ENCODE measurements around the gene GAB2.

GAB2 gene

DNA sequence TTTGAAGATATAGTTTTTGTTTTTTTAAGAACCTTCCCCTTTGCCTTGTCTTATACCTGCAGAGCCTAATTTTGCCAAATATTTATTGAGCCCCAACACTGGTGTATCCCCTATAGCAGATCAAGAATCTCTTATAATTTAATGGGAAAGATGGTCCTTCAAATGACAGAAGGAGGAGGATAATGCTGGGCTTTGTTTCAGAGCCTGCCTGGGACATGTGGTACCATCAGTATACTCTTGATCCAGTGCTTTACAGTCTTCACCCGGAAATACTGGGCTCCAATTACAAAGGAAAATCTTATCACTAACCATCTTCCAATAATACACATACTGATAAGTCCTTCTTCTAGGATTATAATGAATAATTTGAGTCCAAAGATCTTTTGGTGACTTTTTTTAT lies 84.7 kb downstream of the GAB2 start:
- Histone ChIP-seq H3K27me3 (replicated peaks in 2 of 5; ENCODE audit: control insufficient read depth in 4 of 5, insufficient read depth in 5 of 5, low read length in 4 of 5) (no peaks in the 10 kb centered on the region), H3K4me1 (ENCODE audit: control extremely low read depth in 1 of 4, control insufficient read depth in 4 of 4, insufficient read depth in 4 of 4, low read length in 3 of 4) (peaks cover 5 to 25% (median 18%) of the 10 kb centered on the region in 4 experiments), H3K4me3 (ENCODE audit: control insufficient read depth in 1 of 7, extremely low read depth in 1 of 7, insufficient read depth in 4 of 7, low read depth in 2 of 7, low read length in 6 of 7) (no peak overlapping the region), H3K27ac (ENCODE audit: insufficient read depth in 1 of 2, low read depth in 1 of 2, low read length in 2 of 2, poor library complexity in 1 of 2, severe bottlenecking in 2 of 2) (no peak overlapping the region), H3K36me3 (ENCODE audit: control insufficient read depth in 4 of 4, insufficient read depth in 4 of 4, low read length in 3 of 4) (peaks cover 0 to 2% (median 0%) of the 10 kb centered on the region in 4 experiments), H3K9me3 (ENCODE audit: control extremely low read depth in 1 of 5, control insufficient read depth in 4 of 5, insufficient read depth in 2 of 5, low read depth in 1 of 5, low read length in 4 of 5) (no peaks in the 10 kb centered on the region)
- CTCF ChIA-PET = interaction anchor here (1.2 kb wide), 1 partner anchor 233 kb away, joined by 3 read pairs; no protein-coding TSS in a partner anchor
- POLR2A ChIA-PET = no interaction called here
- DNase-seq = no peak
- no CpG with 5 or more reads among the region's 1 CpG for WGBS (ENCODE audit: insufficient coverage)

DNA sequence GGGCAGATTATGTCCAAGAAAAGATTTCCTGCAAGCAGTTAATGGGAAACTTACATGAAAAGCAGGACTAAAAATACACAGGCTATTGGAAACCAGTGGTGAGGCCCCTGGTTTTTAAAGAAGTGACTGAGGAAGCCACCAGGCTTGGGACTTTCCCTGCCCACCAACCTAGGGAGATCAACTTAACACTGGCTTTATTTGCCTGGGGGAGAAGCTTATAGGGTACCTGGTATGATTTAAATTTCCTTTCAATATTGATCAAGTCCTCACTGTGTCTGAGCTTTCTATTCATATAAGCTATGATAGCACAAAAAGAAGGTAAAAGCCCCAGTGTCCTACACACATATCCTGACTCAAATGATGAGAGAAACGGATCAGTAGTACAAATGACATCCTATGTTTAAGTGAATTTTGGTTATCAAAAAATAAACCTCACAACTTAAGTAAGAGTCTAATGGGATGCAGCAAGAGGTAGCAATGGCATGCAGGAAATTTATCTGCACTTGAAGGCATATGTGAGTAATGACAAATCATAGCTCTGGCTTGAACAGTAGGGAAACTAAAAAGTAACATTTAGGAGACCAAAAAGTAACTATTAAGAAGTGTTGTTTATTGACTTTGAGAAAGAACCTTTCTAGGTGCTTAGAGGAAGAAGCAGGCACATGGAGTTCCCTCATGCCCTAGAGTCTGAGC lies 85.3 kb downstream of the GAB2 start:
- DNase-seq = peak in 2 of 3 donors; percentile 46 to 48
- POLR2A ChIA-PET = no interaction called here
- CTCF ChIA-PET = interaction anchor here (1.2 to 1.3 kb wide), 2 partner anchors 34 to 233 kb away, joined by 3 to 4 read pairs; no protein-coding TSS in a partner anchor
- Histone ChIP-seq H3K9me3 (ENCODE audit: control extremely low read depth in 1 of 5, control insufficient read depth in 4 of 5, insufficient read depth in 2 of 5, low read depth in 1 of 5, low read length in 4 of 5) (no peaks in the 10 kb centered on the region), H3K4me1 (ENCODE audit: control extremely low read depth in 1 of 4, control insufficient read depth in 4 of 4, insufficient read depth in 4 of 4, low read length in 3 of 4) (peaks cover 5 to 19% (median 16%) of the 10 kb centered on the region in 4 experiments), H3K27me3 (replicated peaks in 2 of 5; ENCODE audit: control insufficient read depth in 4 of 5, insufficient read depth in 5 of 5, low read length in 4 of 5) (no peaks in the 10 kb centered on the region), H3K4me3 (ENCODE audit: control insufficient read depth in 1 of 7, extremely low read depth in 1 of 7, insufficient read depth in 4 of 7, low read depth in 2 of 7, low read length in 6 of 7) (peak overlapping the region in 1 of 7 experiments; percentile 14), H3K27ac (ENCODE audit: insufficient read depth in 1 of 2, low read depth in 1 of 2, low read length in 2 of 2, poor library complexity in 1 of 2, severe bottlenecking in 2 of 2) (no peak overlapping the region), H3K36me3 (ENCODE audit: control insufficient read depth in 4 of 4, insufficient read depth in 4 of 4, low read length in 3 of 4) (peaks cover 0 to 2% (median 0%) of the 10 kb centered on the region in 4 experiments)
- no CpG with 5 or more reads among the region's 1 CpG for WGBS (ENCODE audit: insufficient coverage)

DNA sequence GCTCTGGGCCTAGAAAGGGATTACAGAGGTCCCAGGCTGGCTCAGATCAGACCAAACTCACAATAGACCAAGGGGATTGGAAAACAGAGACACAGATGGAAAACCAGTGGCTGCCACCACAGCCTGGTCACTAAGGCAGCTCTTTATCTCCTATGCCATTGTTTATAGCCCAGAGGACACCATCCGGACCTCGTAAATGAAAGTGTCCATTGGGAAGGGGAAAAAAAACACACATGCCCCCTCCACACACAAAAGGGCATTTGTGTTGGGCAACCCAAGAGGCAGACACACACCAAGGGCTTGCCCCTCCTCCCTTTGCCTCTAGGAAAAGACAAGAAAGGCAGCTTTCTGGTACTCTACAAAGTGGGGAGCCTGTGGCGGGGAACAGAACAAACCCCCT lies 85.9 kb downstream of the GAB2 start:
- Histone ChIP-seq H3K4me3 (ENCODE audit: control insufficient read depth in 1 of 7, extremely low read depth in 1 of 7, insufficient read depth in 4 of 7, low read depth in 2 of 7, low read length in 6 of 7) (peak overlapping the region in 1 of 7 experiments; percentile 14), H3K27ac (ENCODE audit: insufficient read depth in 1 of 2, low read depth in 1 of 2, low read length in 2 of 2, poor library complexity in 1 of 2, severe bottlenecking in 2 of 2) (no peak overlapping the region), H3K9me3 (ENCODE audit: control extremely low read depth in 1 of 5, control insufficient read depth in 4 of 5, insufficient read depth in 2 of 5, low read depth in 1 of 5, low read length in 4 of 5) (no peaks in the 10 kb centered on the region), H3K27me3 (replicated peaks in 2 of 5; ENCODE audit: control insufficient read depth in 4 of 5, insufficient read depth in 5 of 5, low read length in 4 of 5) (no peaks in the 10 kb centered on the region), H3K36me3 (ENCODE audit: control insufficient read depth in 4 of 4, insufficient read depth in 4 of 4, low read length in 3 of 4) (peaks cover 0 to 2% (median 0%) of the 10 kb centered on the region in 4 experiments), H3K4me1 (ENCODE audit: control extremely low read depth in 1 of 4, control insufficient read depth in 4 of 4, insufficient read depth in 4 of 4, low read length in 3 of 4) (peaks cover 5 to 17% (median 13%) of the 10 kb centered on the region in 4 experiments)
- ChIA-PET POLR2A (no interaction called here), CTCF (interaction anchor here (1.2 to 1.3 kb wide), 2 partner anchors 34 to 234 kb away, joined by 3 to 4 read pairs; no protein-coding TSS in a partner anchor)
- WGBS (ENCODE audit: insufficient coverage) = no CpG with 5 or more reads among the region's 3 CpGs
- DNase-seq = no peak

DNA sequence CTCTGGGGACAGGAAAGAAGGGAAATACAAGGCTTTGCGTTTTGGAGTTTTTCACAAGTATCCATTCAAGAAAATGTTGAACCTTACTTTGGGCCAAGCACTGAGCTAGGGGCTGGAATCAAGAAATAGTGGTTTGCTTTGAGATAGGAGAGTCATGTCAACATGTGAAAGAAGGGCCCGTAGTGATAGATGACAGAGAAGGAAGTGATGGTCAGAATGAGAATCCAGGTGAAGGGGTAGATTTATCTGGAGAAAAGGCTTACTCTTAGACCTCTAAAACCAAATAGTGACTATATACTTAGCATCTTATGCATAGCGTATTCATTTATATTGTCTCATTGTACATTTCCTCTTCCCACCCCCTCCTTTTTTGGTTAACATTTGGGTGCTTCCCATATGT lies 87.3 kb downstream of the GAB2 start:
- Histone ChIP-seq H3K4me3 (ENCODE audit: control insufficient read depth in 1 of 7, extremely low read depth in 1 of 7, insufficient read depth in 4 of 7, low read depth in 2 of 7, low read length in 6 of 7) (no peak overlapping the region), H3K27me3 (replicated peaks in 2 of 5; ENCODE audit: control insufficient read depth in 4 of 5, insufficient read depth in 5 of 5, low read length in 4 of 5) (no peaks in the 10 kb centered on the region), H3K4me1 (ENCODE audit: control extremely low read depth in 1 of 4, control insufficient read depth in 4 of 4, insufficient read depth in 4 of 4, low read length in 3 of 4) (peaks cover 5 to 27% (median 17%) of the 10 kb centered on the region in 4 experiments), H3K27ac (ENCODE audit: insufficient read depth in 1 of 2, low read depth in 1 of 2, low read length in 2 of 2, poor library complexity in 1 of 2, severe bottlenecking in 2 of 2) (no peak overlapping the region), H3K36me3 (ENCODE audit: control insufficient read depth in 4 of 4, insufficient read depth in 4 of 4, low read length in 3 of 4) (peaks cover 0 to 2% (median 0%) of the 10 kb centered on the region in 4 experiments), H3K9me3 (ENCODE audit: control extremely low read depth in 1 of 5, control insufficient read depth in 4 of 5, insufficient read depth in 2 of 5, low read depth in 1 of 5, low read length in 4 of 5) (no peaks in the 10 kb centered on the region)
- CTCF ChIA-PET = no interaction called here
- WGBS (ENCODE audit: insufficient coverage) = 90% methylated on average over 2 of the region's 3 CpGs
- POLR2A ChIA-PET = no interaction called here
- no peak for DNase-seq

DNA sequence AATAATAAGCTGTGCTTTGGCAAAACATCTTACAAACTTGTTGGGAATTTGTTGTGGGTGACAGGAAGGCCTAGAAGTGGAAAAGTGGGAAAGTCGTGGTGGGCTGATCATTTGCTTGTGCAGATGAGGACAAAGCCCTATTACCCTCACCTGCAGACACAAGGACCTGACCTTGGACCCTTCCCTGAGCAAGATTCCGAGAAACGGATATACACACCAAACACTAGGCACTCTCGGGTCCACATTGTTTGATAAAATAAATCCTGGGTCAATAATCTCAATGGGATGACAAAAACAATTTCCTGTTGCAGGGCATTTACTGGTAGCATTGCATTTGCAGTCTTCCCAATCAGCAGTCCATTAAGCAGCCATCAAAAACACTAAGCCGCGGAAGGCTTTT lies 89.7 kb downstream of the GAB2 start:
- Histone ChIP-seq H3K4me1 (ENCODE audit: control extremely low read depth in 1 of 4, control insufficient read depth in 4 of 4, insufficient read depth in 4 of 4, low read length in 3 of 4) (peaks cover 5 to 34% (median 19%) of the 10 kb centered on the region in 4 experiments), H3K4me3 (ENCODE audit: control insufficient read depth in 1 of 7, extremely low read depth in 1 of 7, insufficient read depth in 4 of 7, low read depth in 2 of 7, low read length in 6 of 7) (no peak overlapping the region), H3K9me3 (ENCODE audit: control extremely low read depth in 1 of 5, control insufficient read depth in 4 of 5, insufficient read depth in 2 of 5, low read depth in 1 of 5, low read length in 4 of 5) (peaks cover 0 to 3% (median 0%) of the 10 kb centered on the region in 5 experiments), H3K27me3 (replicated peaks in 2 of 5; ENCODE audit: control insufficient read depth in 4 of 5, insufficient read depth in 5 of 5, low read length in 4 of 5) (no peaks in the 10 kb centered on the region), H3K36me3 (ENCODE audit: control insufficient read depth in 4 of 4, insufficient read depth in 4 of 4, low read length in 3 of 4) (peaks cover 0 to 2% (median 0%) of the 10 kb centered on the region in 4 experiments), H3K27ac (ENCODE audit: insufficient read depth in 1 of 2, low read depth in 1 of 2, low read length in 2 of 2, poor library complexity in 1 of 2, severe bottlenecking in 2 of 2) (no peak overlapping the region)
- 100% methylated on average over 2 of the region's 6 CpGs for WGBS (ENCODE audit: insufficient coverage)
- CTCF ChIA-PET = interaction anchor here (0.8 to 1.3 kb wide), 2 partner anchors 12 to 13 kb away, joined by 3 to 4 read pairs; no protein-coding TSS in a partner anchor
- no peak for DNase-seq
- POLR2A ChIA-PET = no interaction called here

DNA sequence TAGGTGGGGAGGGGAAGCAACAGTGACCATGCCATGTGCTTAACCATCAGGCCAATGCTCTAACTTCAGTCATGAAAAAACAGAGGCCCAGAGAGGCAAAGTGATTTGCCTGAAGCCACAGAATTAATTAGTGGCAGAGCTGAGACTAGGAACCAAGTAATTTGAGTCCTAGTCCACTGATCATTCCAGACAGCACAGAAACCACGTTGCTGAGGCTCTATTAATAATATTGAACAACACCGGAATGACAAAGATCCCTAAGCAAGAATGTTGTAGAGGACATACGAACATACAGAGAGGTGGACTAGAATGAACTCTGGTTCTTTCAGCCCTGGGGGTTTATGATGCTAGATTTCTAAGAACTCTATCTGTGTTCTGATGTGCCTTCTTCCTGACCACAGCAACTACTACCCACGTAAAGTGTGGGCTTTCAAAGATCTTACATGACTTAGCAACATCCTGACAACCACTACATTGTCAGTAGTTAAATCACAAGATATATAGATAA lies 92.3 kb downstream of the GAB2 start:
- H3K27ac ChIP-seq (ENCODE audit: insufficient read depth in 1 of 2, low read depth in 1 of 2, low read length in 2 of 2, poor library complexity in 1 of 2, severe bottlenecking in 2 of 2) = peak overlapping the region in 1 of 2 experiments; percentile 59
- H3K4me3 ChIP-seq (ENCODE audit: control insufficient read depth in 1 of 7, extremely low read depth in 1 of 7, insufficient read depth in 4 of 7, low read depth in 2 of 7, low read length in 6 of 7) = peak overlapping the region in 1 of 7 experiments; percentile 26
- 81% methylated on average over 3 of the region's 4 CpGs for WGBS (ENCODE audit: insufficient coverage)
- no peaks in the 10 kb centered on the region for H3K27me3 ChIP-seq (replicated peaks in 2 of 5; ENCODE audit: control insufficient read depth in 4 of 5, insufficient read depth in 5 of 5, low read length in 4 of 5)
- DNase-seq = peak in 2 of 3 donors; percentile 29 to 54
- CTCF ChIA-PET = interaction anchor here (1.3 kb wide), 1 partner anchor 15 kb away, joined by 6 read pairs; no protein-coding TSS in a partner anchor
- H3K9me3 ChIP-seq (ENCODE audit: control extremely low read depth in 1 of 5, control insufficient read depth in 4 of 5, insufficient read depth in 2 of 5, low read depth in 1 of 5, low read length in 4 of 5) = peaks cover 0 to 3% (median 0%) of the 10 kb centered on the region in 5 experiments
- H3K4me1 ChIP-seq (ENCODE audit: control extremely low read depth in 1 of 4, control insufficient read depth in 4 of 4, insufficient read depth in 4 of 4, low read length in 3 of 4) = peaks cover 0 to 18% (median 6%) of the 10 kb centered on the region in 4 experiments
- H3K36me3 ChIP-seq (ENCODE audit: control insufficient read depth in 4 of 4, insufficient read depth in 4 of 4, low read length in 3 of 4) = peaks cover 0 to 2% (median under 1%) of the 10 kb centered on the region in 4 experiments
- POLR2A ChIA-PET = no interaction called here

DNA sequence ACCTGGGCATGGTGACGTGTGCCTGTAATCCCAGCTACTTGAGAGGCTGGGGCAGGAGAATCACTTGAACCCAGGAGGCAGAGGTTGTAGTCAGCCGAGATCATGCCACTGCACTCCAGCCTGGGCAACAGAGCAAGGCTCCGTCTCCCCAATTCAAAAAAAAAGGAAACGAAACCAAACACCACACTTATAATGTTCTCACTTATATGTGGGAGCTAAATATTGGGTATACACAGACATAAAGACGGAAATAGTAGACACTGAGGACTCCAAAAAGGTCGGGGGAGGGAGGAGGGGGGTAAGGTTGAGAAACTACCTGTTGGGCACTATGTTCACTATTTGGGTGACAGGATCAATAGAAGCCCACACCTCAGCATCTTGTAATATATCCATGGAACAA lies 94.3 kb downstream of the GAB2 start:
- DNase-seq = no peak
- ChIA-PET POLR2A (interaction anchor here (0.6 kb wide), 1 partner anchor 74 kb away, joined by 5 read pairs; no protein-coding TSS in a partner anchor), CTCF (no interaction called here)
- no peak overlapping the region for H3K4me3 ChIP-seq (ENCODE audit: control insufficient read depth in 1 of 7, extremely low read depth in 1 of 7, insufficient read depth in 4 of 7, low read depth in 2 of 7, low read length in 6 of 7)
- H3K9me3 ChIP-seq (ENCODE audit: control extremely low read depth in 1 of 5, control insufficient read depth in 4 of 5, insufficient read depth in 2 of 5, low read depth in 1 of 5, low read length in 4 of 5) = peaks cover 0 to 3% (median 0%) of the 10 kb centered on the region in 5 experiments
- H3K36me3 ChIP-seq (ENCODE audit: control insufficient read depth in 4 of 4, insufficient read depth in 4 of 4, low read length in 3 of 4) = peaks cover 0 to 2% (median under 1%) of the 10 kb centered on the region in 4 experiments
- H3K4me1 ChIP-seq (ENCODE audit: control extremely low read depth in 1 of 4, control insufficient read depth in 4 of 4, insufficient read depth in 4 of 4, low read length in 3 of 4) = peaks cover 0 to 24% (median 11%) of the 10 kb centered on the region in 4 experiments
- no peak overlapping the region for H3K27ac ChIP-seq (ENCODE audit: insufficient read depth in 1 of 2, low read depth in 1 of 2, low read length in 2 of 2, poor library complexity in 1 of 2, severe bottlenecking in 2 of 2)
- H3K27me3 ChIP-seq (replicated peaks in 2 of 5; ENCODE audit: control insufficient read depth in 4 of 5, insufficient read depth in 5 of 5, low read length in 4 of 5) = no peaks in the 10 kb centered on the region
- WGBS (ENCODE audit: insufficient coverage) = 100% methylated on average over 2 of the region's 6 CpGs
